Mesenchymal stem cell (in vitro differentiated cells and primary cell): ENCODE results near the gene GEMIN5.
A peak's percentile ranks its signal among the peaks of the same experiment; 100 is the strongest.

Source experiments
- DNase-seq: peaks from one replicate; pipeline ENCODE4 v3.0.0-alpha.2; 2013
- H2AFZ ChIP-seq: one replicate; pipeline ENCODE4 v1.6.1; 2013; ENCODE audit warnings: low read depth, mild to moderate bottlenecking, control low read depth, inconsistent platforms, low read length, moderate library complexity
- H2AK5ac ChIP-seq: 2 replicates; pipeline ENCODE4 v1.6.1; 2013; ENCODE audit warnings: low read length, moderate library complexity, mild to moderate bottlenecking, inconsistent platforms; ENCODE audit not compliant: severe bottlenecking
- H2BK120ac ChIP-seq: one replicate; pipeline ENCODE4 v1.6.1; 2013; ENCODE audit warnings: low read depth, mild to moderate bottlenecking, inconsistent platforms, low read length, moderate library complexity
- H2BK12ac ChIP-seq, 2 experiments: one replicate each; pipeline ENCODE4 v1.6.1; 2013; ENCODE audit warnings: inconsistent platforms in 2 of 2, low read length in 2 of 2, mild to moderate bottlenecking in 2 of 2, moderate library complexity in 2 of 2, control low read depth in 1 of 2
- H2BK15ac ChIP-seq: one replicate; pipeline ENCODE4 v1.6.1; 2013; ENCODE audit warnings: mild to moderate bottlenecking, low read depth, inconsistent platforms; ENCODE audit not compliant: poor library complexity, severe bottlenecking
- H2BK5ac ChIP-seq: 2 replicates; pipeline ENCODE4 v1.6.1; 2013; ENCODE audit warnings: low read depth, mild to moderate bottlenecking, low read length, control low read depth, inconsistent platforms; ENCODE audit not compliant: poor library complexity, severe bottlenecking
- H3K14ac ChIP-seq, 2 experiments: one replicate each; pipeline ENCODE4 v1.6.1; 2013; ENCODE audit warnings: inconsistent platforms in 2 of 2, low read length in 2 of 2, control low read depth in 1 of 2, mild to moderate bottlenecking in 1 of 2, moderate library complexity in 1 of 2
- H3K18ac ChIP-seq, 2 experiments: one replicate each; pipeline ENCODE4 v1.6.1; 2013; ENCODE audit warnings: inconsistent platforms in 2 of 2, low read length in 2 of 2, control low read depth in 1 of 2, low read depth in 1 of 2, mild to moderate bottlenecking in 1 of 2
- H3K23ac ChIP-seq, 2 experiments: one replicate each; pipeline ENCODE4 v1.6.1; 2013; ENCODE audit warnings: inconsistent platforms in 2 of 2, low read length in 2 of 2, mild to moderate bottlenecking in 2 of 2, moderate library complexity in 2 of 2, control low read depth in 1 of 2
- H3K27ac ChIP-seq: 2 replicates; pipeline ENCODE4 v1.5.1; 2013; ENCODE audit warnings: mild to moderate bottlenecking, moderate library complexity, low read length, control low read depth, inconsistent platforms; ENCODE audit not compliant: poor library complexity, severe bottlenecking
- H3K27me3 ChIP-seq, 2 experiments: 2 replicates each; pipeline versions ENCODE4 v1.6.1 to v1.7.0; 2013; ENCODE audit warnings: low read length in 2 of 2, mild to moderate bottlenecking in 2 of 2, moderate library complexity in 2 of 2, control low read depth in 1 of 2, inconsistent platforms in 1 of 2; ENCODE audit not compliant: control insufficient read depth in 1 of 2, insufficient read depth in 1 of 2
- H3K36me3 ChIP-seq, 2 experiments: 2 replicates each; pipeline versions ENCODE4 v1.6.1 to v1.7.0; 2013; ENCODE audit warnings: low read length in 2 of 2, control low read depth in 1 of 2, inconsistent platforms in 1 of 2, low read depth in 1 of 2, mild to moderate bottlenecking in 1 of 2; ENCODE audit not compliant: insufficient read depth in 2 of 2, control insufficient read depth in 1 of 2
- H3K4ac ChIP-seq, 2 experiments: one replicate each; pipeline ENCODE4 v1.6.1; 2013; ENCODE audit warnings: inconsistent platforms in 2 of 2, low read length in 2 of 2, mild to moderate bottlenecking in 2 of 2, moderate library complexity in 2 of 2, control low read depth in 1 of 2, low read depth in 1 of 2
- H3K4me1 ChIP-seq: 2 replicates; pipeline ENCODE4 v1.6.1; 2013; ENCODE audit warnings: low read depth, low read length, control low read depth; ENCODE audit not compliant: control insufficient read depth, insufficient read depth
- H3K4me2 ChIP-seq: 2 replicates; pipeline ENCODE4 v1.6.1; 2013; ENCODE audit warnings: low read length, mild to moderate bottlenecking, inconsistent platforms; ENCODE audit not compliant: poor library complexity, severe bottlenecking
- H3K4me3 ChIP-seq, 2 experiments: 2 replicates each; pipeline versions ENCODE4 v1.5.1 to v1.7.0; 2013; ENCODE audit warnings: low read length in 2 of 2, mild to moderate bottlenecking in 2 of 2, control low read depth in 1 of 2, low read depth in 1 of 2; ENCODE audit not compliant: insufficient read depth in 1 of 2
- H3K79me1 ChIP-seq: replicated peaks from 2 replicates; pipeline ENCODE4 v1.6.1; 2013; ENCODE audit warnings: mild to moderate bottlenecking, control low read depth, low read length, inconsistent platforms; ENCODE audit not compliant: poor library complexity, severe bottlenecking
- H3K9ac ChIP-seq: 2 replicates; pipeline ENCODE4 v1.7.0; 2013; ENCODE audit warnings: mild to moderate bottlenecking, low read length, moderate library complexity
- H3K9me3 ChIP-seq: 2 replicates; pipeline ENCODE4 v1.7.0; 2013; ENCODE audit warnings: mild to moderate bottlenecking, low read length; ENCODE audit not compliant: control insufficient read depth
- H4K8ac ChIP-seq: one replicate; pipeline ENCODE4 v1.6.1; 2013; ENCODE audit warnings: inconsistent platforms, mild to moderate bottlenecking, low read length, moderate library complexity
- H4K91ac ChIP-seq: one replicate; pipeline ENCODE4 v1.6.1; 2013; ENCODE audit warnings: mild to moderate bottlenecking, low read length, inconsistent platforms
- WGBS: methylation state at CpG from one replicate; pipeline ENCODE4 v1.1.7; 2013; ENCODE audit warnings: mixed read lengths; 5-methylcytosine and 5-hydroxymethylcytosine counted together

GEMIN5 gene

DNA sequence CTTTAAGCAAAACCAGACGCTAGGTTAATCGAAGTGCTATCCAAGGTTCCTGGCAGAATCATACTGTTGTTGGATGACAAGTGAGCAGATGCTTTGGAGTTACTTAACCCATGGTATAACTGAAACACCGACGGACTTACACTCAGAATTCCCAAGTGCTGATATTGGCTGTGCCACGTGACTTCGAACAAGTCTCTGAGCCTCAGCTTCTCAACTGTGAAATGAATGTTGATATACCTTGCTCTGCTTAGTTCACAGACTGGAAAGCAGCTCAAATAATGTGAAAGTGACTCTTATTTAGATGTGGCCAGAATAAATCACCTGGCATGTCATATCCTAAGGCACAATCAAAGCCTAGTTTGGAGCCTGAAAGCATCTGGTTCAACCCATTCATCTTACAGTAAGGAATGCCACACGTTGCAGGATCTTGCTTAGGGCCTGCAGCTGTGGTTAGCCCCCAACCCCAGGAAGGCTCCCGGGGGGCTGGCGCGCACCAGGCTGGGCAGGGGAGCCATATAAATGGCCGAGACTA, 759 bp downstream of the GEMIN5 start:
- Histone ChIP-seq H3K4me1 (peaks cover 4% of the 10 kb centered on the region), H3K79me1 (peaks cover 17% of the 10 kb centered on the region), H3K14ac (no peak overlapping the region), H2BK120ac (no peak overlapping the region), H3K4me3 (peak overlapping the region; percentile 90 to 99), H3K27me3 (no peaks in the 10 kb centered on the region), H3K9ac (peak overlapping the region; percentile 92), H3K4me2 (peak overlapping the region; percentile 97), H3K36me3 (peaks cover 3 to 27% of the 10 kb centered on the region in 2 experiments), H3K9me3 (no peaks in the 10 kb centered on the region), H3K18ac (no peak overlapping the region), H3K27ac (no peak overlapping the region), H2BK5ac (no peak overlapping the region), H2AK5ac (no peak overlapping the region), H2AFZ (peak overlapping the region; percentile 37), H3K4ac (peak overlapping the region in 1 of 2 experiments; percentile 59), H4K91ac (no peak overlapping the region), H2BK15ac (no peak overlapping the region), H2BK12ac (no peak overlapping the region), H3K23ac (no peak overlapping the region), H4K8ac (no peak overlapping the region)
- peak; percentile 16 for DNase-seq
- 28% methylated on average over 11 of the region's 11 CpGs for WGBS

DNA sequence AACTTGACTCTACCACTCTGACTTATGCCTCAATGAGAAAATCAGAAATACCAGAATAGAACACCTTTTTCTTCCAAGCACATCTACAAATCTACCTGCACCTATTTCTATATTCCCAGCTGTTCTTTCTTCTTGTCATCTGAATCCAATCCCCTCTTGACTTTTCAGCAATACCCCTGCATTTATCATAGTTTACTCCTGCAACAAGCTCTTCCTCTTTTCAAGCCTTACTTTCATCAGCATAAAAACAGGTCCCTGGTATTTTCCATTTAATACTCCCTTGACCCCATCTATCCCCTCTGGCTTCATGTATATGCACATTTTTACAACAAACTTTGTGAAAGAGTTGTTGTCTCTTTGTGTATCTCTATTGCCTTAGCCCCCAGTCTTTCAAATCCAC, 3.1 kb downstream of the GEMIN5 start:
- Histone ChIP-seq H3K36me3 (peaks cover 6 to 50% of the 10 kb centered on the region in 2 experiments), H3K4me3 (no peak overlapping the region), H3K4me2 (no peak overlapping the region), H4K8ac (no peak overlapping the region), H2BK120ac (no peak overlapping the region), H3K4me1 (peaks cover 4% of the 10 kb centered on the region), H3K27ac (no peak overlapping the region), H3K14ac (no peak overlapping the region), H3K4ac (no peak overlapping the region), H2AFZ (no peak overlapping the region), H3K23ac (no peak overlapping the region), H2BK15ac (no peak overlapping the region), H3K9ac (no peak overlapping the region), H2BK5ac (no peak overlapping the region), H3K79me1 (peaks cover 19% of the 10 kb centered on the region), H3K9me3 (no peaks in the 10 kb centered on the region), H3K18ac (no peak overlapping the region), H2AK5ac (no peak overlapping the region), H3K27me3 (no peaks in the 10 kb centered on the region), H4K91ac (no peak overlapping the region), H2BK12ac (no peak overlapping the region)
- no peak for DNase-seq

DNA sequence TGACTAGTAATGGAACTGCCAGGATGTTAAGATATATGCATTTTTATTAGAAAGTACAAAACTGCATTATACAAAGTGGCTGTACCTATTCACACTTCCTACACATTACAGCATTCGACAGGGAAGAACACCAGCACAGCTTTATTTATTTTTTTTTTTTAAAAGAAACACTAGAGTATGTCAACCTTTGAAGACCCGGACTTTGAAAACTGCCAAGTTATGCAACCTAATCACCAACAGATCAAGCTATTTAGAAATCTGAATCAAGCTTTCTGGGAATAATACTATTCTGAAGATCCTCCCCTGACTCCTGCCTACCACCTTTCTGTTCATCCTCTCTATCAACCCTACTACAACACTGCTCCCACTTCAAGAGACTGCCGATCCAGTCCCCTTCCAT, 4.5 kb downstream of the GEMIN5 start:
- Histone ChIP-seq H3K27me3 (no peaks in the 10 kb centered on the region), H2AK5ac (no peak overlapping the region), H3K4me2 (no peak overlapping the region), H3K27ac (no peak overlapping the region), H2AFZ (no peak overlapping the region), H3K4ac (no peak overlapping the region), H3K36me3 (peaks cover 6 to 59% of the 10 kb centered on the region in 2 experiments), H3K23ac (no peak overlapping the region), H3K4me3 (no peak overlapping the region), H3K14ac (no peak overlapping the region), H2BK12ac (no peak overlapping the region), H3K9ac (no peak overlapping the region), H4K91ac (no peak overlapping the region), H2BK5ac (no peak overlapping the region), H2BK15ac (no peak overlapping the region), H2BK120ac (no peak overlapping the region), H3K9me3 (no peaks in the 10 kb centered on the region), H3K79me1 (peaks cover 22% of the 10 kb centered on the region), H4K8ac (no peak overlapping the region), H3K18ac (no peak overlapping the region), H3K4me1 (peaks cover 4% of the 10 kb centered on the region)
- 96% methylated on average over 3 of the region's 3 CpGs for WGBS
- DNase-seq = no peak

DNA sequence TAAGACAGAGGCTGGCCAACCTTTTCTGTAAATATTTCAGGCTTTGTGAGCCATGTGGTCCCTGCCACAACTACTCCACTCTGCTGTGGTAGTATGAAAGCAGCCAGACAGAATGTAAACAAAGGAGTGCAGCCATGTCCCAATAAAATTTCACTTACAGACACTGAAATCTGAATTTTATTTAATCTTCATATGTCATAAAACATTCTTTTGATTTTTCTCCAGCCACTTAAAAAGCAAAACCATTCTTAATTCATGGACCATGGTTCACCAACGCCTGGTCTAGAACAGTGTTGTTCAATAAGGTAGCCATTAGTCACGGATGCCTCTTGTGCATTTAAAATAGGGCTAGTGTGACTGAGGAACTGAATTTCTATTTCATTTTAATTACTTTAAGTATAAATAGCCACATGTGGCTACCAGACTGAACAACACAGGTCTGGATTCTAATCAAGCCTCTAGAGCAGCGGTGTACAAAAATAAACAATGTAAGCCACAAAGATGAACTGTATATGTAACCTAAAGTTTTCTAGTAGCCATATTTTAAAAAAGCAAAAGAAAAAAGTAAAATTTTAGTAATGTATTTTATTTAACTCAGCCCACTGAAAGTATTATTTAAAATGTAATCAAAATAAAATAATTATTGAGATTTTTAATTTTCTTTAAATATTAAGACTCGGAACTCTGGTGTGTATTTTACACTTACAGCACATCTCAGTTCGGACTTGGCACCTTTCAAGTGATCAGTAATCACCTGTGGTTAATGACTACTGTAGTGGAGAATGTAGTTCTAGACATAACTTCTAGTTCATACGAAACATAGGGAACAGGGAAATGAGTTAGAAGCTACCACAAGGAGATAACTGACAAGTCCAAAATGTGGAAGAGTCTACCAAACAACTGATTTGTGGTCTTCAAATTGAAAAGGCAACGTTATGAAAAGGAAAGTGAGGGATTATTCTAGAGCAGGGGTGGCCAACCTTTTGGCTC, 14.3 kb downstream of the GEMIN5 start:
- Histone ChIP-seq H2AFZ (no peak overlapping the region), H3K79me1 (peaks cover 1% of the 10 kb centered on the region), H3K27me3 (no peaks in the 10 kb centered on the region), H3K23ac (no peak overlapping the region), H2BK120ac (no peak overlapping the region), H3K9me3 (no peaks in the 10 kb centered on the region), H3K36me3 (peaks cover 16 to 86% of the 10 kb centered on the region in 2 experiments), H2AK5ac (no peak overlapping the region), H2BK5ac (no peak overlapping the region), H2BK15ac (no peak overlapping the region), H4K8ac (no peak overlapping the region), H3K14ac (no peak overlapping the region), H4K91ac (no peak overlapping the region), H3K18ac (no peak overlapping the region), H3K4ac (no peak overlapping the region), H3K27ac (no peak overlapping the region), H3K4me2 (no peak overlapping the region), H3K9ac (no peak overlapping the region), H2BK12ac (no peak overlapping the region), H3K4me3 (no peak overlapping the region), H3K4me1 (no peaks in the 10 kb centered on the region)
- peak; percentile 6 for DNase-seq
- 91% methylated on average over 4 of the region's 7 CpGs for WGBS
